ENCODE results near the gene ACKR3. TPM values are rescaled to one million over a fixed set of nuclear protein-coding genes. Genes with fewer than 3 reads are reported as not detected.
A peak's percentile ranks its signal among the peaks of the same experiment; 100 is the strongest.

ACKR3 gene
- total RNA-seq, 1 donor from 2014 or later: 12.2 TPM

DNA sequence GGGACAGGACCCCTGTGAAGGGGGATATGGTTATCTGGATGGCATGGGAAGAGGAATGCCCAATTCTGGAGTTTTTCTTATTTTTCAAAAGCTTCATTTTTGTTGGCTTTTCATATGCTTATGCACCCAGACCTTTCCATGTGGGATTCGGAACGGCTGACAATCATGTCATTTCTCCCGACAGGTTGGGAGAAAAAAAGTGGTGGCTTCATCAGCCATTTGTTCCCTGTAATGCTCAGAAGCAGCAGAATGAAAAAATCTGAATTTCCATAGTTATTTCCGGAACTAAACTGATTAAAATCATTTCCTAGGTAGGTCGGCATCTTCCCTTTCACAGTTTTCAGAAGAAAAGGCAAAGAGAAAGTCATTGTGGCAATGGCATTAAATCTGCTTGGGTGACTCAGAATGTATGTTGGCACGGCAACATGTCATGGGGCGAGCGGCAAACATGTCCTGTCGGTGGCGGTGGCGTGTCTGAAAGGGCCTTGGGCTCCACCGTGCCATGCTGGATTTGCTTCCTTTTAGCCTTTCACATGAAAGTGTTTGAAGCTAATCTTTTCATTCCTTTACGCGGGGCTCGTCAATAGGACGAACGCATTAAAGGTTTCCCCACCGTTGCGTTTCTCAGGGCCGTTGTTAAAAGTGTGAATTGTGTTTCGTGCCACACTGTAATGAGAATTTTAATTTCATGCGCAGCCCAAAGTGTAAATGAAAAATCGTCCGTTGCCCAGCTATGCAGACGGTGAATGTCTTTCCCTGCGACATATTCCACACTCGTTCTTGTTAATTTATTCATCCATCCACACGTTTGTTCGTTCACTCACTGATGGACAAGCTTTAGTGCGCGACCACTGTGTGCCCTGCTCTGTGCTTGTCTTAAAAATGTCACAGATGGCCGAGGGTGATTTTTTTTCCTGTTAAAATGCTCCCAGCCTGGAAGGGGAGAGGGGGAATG is 18.5 kb downstream of the ACKR3 start:
- no peak for DNase-seq

DNA sequence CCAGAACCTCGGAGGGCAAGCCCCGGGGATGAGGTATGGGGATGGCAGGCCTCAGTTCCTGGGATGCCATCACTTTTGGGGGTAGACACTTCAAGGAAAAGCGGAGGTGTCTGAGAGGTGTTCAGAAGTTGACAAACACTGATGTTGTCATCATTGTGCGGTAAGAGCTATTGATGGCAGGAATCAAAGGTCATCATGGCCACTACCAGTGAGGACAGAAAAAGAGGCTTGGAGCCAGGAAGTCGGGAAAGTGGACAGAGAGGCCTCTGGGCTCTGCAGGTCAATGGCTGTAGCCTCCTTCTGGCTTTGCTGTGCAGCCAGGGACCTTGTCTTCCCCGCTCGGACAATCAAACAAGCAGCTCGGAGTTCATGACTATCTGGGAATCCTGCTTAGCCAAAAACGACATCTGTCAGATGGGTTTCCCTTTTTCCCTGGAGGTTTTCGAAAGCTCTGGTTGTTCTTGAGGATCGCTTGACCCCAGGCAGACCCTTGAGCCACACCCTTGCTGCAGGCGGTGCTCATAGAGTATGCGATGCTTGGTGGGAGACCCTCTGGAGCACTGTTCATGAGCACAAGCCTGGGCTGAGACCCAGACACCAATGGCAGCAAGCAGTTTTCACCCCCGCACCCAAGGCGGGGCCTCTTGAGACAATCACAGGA is 19.4 kb downstream of the ACKR3 start:
- DNase-seq: no peak

DNA sequence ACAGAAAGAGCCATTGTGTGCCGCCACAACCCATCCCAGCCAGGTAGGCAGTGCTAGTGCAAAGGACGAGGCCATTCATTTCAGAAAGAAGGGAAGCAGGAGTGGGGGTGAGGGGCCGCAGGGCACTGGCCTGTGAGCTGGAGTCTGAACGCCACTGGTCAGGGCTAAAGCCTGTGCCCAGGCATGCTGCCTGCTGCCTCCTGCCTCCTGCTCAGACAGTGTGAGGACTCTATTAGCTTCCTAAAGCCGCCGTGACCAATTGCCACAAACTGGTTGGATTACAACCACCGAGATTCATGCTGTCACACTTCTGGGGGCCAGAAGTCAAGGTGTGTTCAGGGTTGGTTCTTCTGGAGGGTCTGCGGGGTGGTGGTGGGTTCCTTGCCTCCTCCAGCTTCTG is 21.2 kb downstream of the ACKR3 start:
- DNase-seq: no peak

DNA sequence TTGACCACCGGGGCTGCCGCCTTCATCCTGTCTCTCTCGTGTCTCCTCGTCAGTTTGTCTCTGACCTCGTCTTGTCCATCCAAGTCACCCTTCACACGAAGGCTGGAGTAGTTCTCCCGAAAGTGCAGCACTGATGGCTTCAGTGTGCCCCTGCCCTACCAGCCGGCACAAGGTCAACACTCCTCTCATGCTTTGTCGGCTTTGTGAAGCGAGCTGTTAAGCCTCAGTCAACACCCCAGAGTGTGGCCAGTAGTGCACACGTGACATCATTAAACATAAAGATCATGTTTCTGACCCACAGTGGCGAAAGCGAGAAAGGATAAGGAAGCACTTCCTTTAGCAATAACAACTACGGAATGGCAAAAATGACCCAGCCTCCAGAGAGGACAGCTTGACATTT is 23.2 kb downstream of the ACKR3 start:
- DNase-seq: no peak

DNA sequence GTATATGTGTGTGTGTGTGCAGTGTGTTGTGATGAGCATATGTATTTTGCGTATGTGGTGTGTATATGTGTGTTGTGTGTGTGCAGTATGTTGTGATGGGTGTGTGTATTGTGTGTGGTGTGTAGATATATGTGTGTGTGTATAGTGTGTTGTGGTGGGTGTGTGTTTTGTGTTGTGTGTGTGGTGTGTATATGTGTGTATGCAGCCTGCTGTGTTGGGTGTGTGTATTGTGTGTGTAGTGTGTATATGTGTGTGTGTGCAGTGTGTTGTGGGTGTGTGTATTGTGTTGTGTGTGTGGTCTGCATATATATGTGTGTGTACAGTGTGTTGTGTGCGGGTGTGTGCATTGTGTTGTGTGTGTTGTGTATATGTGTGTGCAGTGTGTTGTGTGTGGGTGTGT is 23.9 kb downstream of the ACKR3 start:
- no peak for DNase-seq

DNA sequence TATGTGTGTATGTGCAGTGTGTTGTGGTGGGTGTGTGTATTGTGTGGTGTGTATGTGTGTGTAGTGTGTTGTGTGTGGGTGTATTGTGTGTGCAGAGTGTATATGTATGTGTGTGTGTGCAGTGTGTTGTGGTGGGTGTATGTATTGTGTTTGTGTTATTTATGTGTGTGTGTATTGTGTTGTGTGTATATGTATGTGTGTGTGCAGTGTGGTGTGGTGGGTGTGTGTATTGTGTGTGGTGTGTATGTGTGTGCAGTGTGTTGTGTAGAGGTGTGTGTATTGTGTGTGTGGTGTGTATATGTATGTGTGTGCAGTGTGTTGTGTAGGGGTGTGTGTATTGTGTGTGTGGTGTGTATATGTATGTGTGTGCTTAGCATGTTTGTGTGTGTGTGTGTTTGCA is 24.3 kb downstream of the ACKR3 start:
- no peak for DNase-seq

DNA sequence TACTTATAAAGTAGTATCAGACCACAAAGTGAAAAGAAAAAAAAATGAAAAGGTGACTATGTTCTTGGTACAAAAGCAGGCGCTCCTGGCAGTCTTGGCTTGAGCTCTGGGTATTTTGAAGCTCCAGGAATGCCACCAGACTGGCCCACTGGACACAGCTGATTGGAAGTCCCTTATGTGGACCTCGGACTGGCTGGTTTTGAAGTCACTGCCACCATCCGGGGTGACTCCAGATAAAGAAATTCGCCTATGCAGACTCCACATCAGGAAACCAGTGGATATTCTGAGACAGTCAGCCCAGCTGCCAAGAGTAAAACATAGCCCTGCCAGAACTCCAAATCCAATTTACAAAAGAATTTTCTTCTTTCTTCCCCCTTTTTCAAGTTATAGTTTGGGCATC is 28.0 kb downstream of the ACKR3 start:
- DNase-seq: no peak

DNA sequence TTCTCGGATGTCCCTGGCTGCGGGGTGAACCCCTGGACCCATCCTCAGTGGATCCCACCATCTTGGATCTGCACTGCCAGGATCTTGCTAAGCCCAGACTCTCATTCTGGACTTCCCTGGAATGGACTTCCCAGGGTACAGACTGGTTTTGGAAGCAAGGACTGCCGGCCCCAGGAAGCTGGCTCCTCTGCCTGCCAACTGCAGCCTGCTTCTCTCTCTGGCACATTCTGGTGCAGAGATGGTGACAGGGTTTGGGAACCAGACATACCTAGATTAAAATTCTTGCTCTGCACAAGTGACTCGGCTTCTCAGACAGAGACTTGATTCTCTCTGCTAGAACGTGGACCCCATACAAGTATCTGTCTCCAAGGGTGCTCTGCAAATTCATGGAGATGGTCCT is 29.4 kb downstream of the ACKR3 start:
- no peak for DNase-seq

DNA sequence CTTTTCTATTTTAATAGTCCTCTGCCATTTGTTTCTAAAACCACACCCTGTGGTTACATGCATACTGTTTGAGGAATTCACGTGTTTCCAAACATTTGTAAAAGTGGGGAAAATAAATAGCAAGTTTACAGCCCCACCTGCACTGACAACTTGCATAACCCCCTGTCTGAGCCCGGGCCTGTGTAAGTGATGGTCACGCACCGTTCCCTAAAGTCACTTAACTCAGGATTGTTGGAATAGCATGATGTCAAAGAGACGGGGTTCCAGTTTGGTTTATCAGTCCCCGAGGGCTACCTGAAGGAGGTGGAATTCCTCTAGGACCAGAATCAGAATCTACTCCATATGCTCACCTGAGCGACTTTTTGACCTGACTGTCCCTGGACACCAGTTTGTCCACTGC is 30.5 kb downstream of the ACKR3 start:
- no peak for DNase-seq

DNA sequence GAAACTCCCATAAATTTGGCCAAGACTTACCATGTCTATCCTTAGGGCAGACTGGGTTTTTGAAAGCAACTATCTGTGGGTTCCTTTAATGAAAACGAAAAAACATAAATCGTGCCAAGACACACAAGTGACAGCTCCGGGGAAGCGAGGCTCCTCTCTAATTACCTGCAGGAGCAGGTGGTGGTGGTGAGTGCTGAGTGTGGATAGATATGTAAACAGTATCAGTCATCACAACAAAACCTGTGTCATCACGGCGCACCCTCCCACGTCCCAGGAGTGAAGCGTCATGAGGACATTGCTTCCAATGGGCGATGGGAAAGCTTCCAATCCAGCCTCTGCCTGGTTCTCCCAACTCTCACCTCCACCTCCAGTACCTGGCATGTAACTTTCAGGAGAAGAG is 31.3 kb downstream of the ACKR3 start:
- peak; percentile 51 for DNase-seq

DNA sequence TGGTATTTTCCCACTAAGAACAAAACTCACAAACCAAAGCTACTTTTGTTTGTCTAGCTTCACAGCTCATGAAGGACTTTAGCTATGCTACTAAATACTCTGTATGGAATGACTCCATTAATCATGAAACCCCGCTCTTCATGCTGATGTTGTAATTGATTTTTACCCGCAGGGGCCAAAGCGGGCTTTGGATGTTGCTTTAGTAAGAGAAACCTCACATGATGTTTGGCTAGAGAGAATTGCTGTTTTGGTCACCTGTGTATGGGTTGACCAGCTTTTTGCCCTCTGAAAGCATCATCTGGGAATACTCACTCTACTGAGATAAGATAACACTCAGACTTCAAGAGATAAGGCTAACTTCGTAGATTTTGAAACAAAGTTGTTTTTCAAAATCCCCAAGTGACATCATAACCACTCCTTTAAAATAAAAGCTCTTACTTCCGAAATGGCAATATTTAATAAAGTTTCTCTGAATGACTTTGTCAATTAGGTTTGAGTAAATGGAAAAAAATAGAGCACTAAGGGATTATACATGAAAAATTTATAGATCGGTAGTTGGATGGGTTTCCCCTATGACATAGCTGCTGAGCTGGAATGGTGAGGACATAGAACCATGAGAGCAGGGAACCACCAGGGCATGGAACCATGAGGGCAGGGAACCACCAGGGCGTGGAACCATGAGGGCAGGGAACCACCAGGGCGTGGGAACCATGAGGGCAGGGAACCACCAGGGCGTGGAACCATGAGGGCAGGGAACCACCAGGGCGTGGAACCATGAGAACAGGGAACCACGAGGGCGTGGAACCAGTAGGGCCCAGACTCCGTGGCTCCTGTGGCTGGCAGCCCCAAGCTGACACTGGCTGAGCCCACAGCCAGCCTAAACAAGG is 31.9 kb downstream of the ACKR3 start:
- DNase-seq: no peak

DNA sequence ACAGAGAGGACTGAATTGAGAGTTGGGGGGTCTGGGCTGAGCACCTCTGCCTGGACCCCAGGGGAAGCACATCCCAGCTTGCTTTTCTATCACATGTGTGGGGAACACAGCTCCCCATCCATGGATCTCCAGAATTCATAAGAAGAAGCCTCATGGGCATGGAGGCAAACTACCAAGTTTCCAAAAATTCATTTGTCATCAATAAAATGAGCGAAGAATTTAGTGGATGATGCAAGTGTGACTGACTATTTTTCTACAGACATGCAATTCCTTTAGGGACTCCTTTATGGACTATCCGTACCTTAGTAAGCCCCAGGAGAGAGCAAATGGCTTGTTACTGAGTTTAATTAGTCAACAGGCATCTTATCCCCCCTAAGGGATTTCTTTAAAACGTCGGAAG is 33.1 kb downstream of the ACKR3 start:
- DNase-seq: no peak

DNA sequence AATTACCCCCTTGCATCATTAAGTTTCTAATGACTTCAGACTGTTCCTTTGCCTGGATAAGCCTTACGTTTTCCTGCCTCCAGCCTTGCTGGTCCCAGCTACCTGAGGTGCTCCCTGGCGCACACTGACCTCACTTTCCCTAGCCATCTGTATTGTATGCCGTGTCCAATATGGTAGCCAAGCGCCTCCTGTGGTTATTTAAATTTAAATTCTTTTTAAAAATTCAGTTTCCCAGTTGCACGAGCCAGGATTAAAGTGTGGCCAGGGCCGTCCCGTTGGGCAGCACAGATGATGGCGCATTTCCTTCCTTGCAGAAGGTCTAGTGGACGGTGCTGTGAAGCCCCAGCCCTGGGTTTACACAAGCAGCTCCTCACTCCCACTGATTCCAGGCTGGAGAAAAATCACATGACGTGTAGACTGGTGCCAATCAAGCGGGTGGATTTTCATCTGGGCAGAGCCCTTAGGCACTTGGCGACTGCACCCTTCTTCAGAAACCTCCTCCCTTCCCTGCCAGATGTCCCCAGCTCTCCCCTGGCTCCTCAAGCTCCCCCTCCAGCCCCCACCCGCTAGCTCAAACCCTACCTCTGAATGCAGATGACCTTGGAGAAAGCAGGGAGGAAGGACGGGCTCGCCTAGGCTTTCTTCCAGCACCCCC is 33.9 kb downstream of the ACKR3 start:
- DNase-seq: no peak

DNA sequence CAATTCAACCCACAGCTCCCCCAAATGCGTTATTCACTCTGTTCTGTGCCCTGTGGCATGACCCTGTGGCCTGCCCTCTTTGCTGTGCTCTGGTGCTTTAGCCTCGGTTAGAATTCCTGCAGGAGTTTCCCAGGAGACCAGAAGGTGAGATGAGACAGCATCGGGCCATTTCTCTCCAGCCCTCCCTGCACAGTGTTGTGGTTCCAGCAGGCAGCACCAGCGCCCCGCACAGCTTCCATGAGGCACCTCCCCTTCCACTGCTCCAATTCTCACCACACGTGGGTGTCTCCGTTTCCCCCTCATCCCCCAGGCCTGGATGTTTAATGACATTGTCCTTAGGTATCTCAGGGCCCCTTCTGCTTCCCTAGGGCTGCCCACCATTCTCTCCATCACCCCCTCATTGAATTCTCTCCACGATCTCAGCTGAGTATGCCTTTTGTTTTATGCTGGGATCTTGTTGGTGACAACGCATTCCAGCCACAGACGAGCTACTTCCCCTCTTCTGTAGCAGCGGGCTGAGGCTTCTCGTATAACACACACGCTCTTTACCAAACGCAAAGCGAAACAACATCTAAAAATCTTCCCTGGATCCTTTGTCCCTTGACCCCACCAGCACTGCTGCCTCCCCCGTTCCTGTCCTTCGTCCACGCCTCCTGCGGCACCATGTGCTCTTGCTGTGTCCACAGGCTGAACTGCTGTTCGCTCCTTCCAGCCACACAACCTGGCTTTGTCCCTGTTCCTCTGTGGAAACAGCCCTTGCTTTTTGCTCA is 35.1 kb downstream of the ACKR3 start:
- DNase-seq: peak; percentile 26

DNA sequence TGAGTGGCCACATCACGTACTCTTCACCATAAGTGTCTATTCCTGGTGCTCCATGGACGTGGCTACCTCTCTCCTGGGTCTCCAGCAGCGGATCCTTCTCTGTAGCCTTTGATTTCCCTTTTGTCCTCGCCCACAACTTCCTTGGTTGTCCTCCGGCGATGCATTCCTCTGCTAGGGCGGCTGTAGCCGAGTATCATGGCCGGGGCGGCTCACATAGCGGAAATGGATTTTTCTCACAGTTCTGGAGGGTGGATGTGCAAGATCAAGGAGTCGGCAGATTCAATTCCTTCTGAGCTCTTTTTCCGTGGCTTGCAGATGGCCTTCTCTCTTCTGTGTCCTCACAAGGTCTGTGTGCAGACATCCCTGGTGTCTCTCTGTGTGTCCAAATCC is 35.7 kb downstream of the ACKR3 start:
- no peak for DNase-seq

DNA sequence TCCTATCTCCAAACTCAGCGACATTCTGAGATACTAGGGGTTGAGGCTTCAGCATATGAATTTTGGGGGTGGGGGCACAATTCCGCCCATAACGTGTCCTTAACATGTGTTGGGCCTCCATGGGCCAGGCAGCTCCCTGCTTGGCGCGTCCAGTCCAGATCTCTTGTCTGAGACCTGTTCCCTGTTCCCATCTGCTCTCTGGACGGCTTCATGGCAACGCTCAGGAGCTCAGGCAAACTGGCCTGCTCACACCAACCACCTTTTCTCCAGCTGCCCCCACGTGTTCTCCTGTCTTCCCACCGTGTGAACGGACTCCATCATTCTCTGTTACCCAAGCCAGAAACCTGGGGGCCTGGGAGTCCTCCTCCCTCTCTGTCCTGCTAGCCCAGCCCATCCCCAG is 36.4 kb downstream of the ACKR3 start:
- DNase-seq: no peak

DNA sequence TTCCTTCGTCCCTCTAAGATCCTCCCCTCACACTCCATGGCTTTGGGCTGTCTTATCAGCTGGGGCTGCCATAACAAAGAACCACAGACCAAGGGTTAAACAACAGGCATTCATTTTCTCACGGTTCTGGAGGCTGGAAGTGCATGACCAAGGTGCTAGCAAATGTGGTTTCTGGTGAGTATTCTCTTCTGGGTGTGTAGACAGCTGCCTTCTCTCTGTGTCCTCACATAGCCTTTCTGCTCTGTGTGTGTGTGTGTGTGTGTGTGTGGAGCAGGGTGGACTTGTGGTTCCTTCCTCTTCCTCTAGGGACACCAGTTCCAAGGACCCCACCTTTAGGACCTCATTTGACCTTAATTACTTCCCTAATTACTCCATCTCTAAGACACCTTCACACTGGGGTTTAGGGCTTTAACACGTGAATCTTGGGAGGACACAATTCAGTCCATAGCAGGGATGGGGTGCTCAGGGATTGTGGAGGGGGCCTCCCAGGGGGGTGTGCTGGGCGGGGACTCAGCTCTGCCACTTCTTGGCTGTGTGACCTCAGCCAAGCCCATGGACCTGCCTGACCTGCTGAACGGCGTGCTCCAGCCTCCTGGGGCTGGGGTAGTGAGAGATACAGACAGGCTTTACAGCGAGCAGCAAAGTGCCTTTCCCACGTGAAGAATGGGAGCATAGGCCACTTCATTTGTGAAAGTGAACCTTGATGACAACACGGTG is 38.0 kb downstream of the ACKR3 start:
- no peak for DNase-seq

DNA sequence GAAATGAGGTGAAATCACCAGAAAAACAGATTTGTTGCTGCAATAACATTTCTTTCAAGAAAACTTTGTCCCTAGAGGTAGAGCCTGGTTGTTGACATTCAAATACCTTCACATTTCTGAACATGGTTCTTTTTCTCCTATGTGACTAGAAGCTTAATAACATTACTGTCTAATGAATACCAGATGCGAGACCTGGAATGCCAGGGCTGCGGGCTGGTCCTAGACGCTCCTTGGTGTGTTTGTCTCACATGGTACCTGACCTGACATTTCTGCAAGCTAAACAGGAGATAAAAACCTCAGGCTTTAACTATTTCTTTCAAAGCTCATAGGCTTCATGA is 38.5 kb downstream of the ACKR3 start:
- peak; percentile 16 for DNase-seq

DNA sequence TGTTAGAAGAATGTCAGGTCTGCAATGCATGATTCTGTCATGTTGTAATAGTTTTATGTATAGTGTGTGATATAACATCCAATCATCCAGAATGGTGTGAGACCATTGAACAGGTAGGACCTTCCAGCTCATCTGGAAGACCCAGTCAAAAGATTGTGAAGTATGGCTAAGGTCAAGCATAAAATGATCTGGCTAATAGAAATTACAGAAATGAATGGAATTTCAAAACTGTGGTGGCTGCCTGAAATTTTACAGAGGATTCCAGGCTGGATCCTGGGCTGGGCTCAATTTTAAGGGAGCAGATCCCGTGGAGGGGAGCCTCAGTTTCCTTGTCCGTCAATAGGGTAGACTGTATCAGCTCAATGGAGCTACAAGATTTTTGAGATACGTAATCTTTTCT is 39.1 kb downstream of the ACKR3 start:
- no peak for DNase-seq

DNA sequence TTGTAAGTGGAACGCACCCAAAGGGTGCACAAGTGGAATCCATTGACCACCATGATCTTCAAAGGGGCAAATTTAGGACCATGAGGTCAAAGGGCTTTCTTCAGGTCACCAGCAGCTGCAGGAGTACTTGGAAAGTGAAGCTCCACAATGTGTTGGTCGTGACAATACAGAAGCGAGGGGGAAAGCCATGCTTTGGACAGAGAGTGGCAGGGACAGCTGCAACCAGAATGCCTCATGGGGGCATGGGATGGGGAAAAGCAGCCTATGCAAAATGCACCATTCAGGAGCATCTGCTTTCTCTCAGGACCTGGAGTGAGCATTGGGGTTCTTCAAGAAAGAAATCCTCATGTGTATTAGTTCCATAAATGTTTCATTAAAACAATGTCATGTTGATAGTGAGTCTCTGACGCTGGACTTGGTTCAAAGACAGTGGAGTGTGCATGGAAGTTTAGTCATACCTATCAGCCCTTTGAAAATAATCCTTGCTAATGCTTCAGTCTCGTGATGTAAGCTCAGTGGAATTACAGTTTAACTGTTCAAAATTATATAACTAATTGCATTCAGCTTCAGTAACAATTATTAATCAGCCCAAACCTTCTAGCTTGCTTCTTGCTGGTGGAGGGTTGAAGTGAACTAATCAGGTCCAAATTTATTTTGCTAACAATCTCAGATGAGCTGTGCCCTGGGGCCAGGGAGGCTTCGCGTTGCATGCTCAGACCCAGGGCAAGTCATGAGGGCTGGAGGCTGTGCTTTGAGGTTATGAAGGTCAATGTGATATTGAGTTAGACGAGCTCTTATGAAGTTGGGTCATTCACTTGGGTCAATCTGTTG is 41.6 kb downstream of the ACKR3 start:
- peak; percentile 89 for DNase-seq

Data from tongue (tissue), 2 donors.